ENCODE results near the gene LENG8. TPM values are rescaled to one million over a fixed set of nuclear protein-coding genes. Genes with fewer than 3 reads are reported as not detected.

The LENG8 gene
- total and polyA plus RNA-seq, 2 of the 8 experiments (the other 6 are each of a cell fraction or from before 2014, with no cell fraction given): 62.2 to 108 TPM

GRCh38 chr19:54455786-54456422, 6.9 kb downstream of the LENG8 start (continued):
- TF ChIP-seq RXRA (IDR thresholded peaks at IDR 0.05; ENCODE audit: insufficient read depth, low read depth, low read length) (no peak), HDAC6 (IDR thresholded peaks at IDR 0.05; ENCODE audit: low read depth, low read length) (no peak)

All from H1 (cell line).